Skeletal muscle tissue (tissue), 4 donors: ENCODE data around the gene PTPRQ. TPM values are rescaled to one million over a fixed set of nuclear protein-coding genes. Genes with fewer than 3 reads are reported as not detected.

Experiments used
- H3K27ac ChIP-seq: one replicate; pipeline ENCODE4 v1.7.0; 2013; ENCODE audit warnings: mild to moderate bottlenecking, low read depth, low read length, inconsistent platforms
- H3K27me3 ChIP-seq, 3 donors: one replicate each; pipeline ENCODE4 v1.7.0; 2013; ENCODE audit warnings: low read length in 3 of 3; ENCODE audit not compliant: control insufficient read depth in 3 of 3, insufficient read depth in 3 of 3
- H3K36me3 ChIP-seq, 3 donors: one replicate each; pipeline ENCODE4 v1.7.0; 2013; ENCODE audit warnings: low read length in 3 of 3; ENCODE audit not compliant: control insufficient read depth in 3 of 3, insufficient read depth in 3 of 3
- H3K4me1 ChIP-seq, 3 donors: one replicate each; pipeline ENCODE4 v1.7.0; 2013; ENCODE audit warnings: low read length in 3 of 3, mild to moderate bottlenecking in 3 of 3; ENCODE audit not compliant: control insufficient read depth in 3 of 3, insufficient read depth in 3 of 3
- H3K4me3 ChIP-seq, 3 donors: one replicate each; pipeline ENCODE4 v1.7.0; 2013; ENCODE audit warnings: low read length in 3 of 3
- H3K9ac ChIP-seq, 3 donors: one replicate each; pipeline ENCODE4 v1.7.0; 2013; ENCODE audit warnings: low read length in 3 of 3, mild to moderate bottlenecking in 3 of 3, moderate library complexity in 2 of 3, low read depth in 1 of 3
- H3K9me3 ChIP-seq, 3 donors: one replicate each; pipeline ENCODE4 v1.7.0; 2013; ENCODE audit warnings: low read length in 3 of 3; ENCODE audit not compliant: control insufficient read depth in 3 of 3
- total RNA-seq: library from RNA; depleted of rRNA; stranded (reverse); fragments of >200 nt; gene quantifications from one replicate; pipeline ENCODE4 v1.2.3, GENCODE V29; 2014
- donor health status: Osteomylitis.

PTPRQ gene
- total RNA-seq, 1 donor from 2014 or later, result 3.7 TPM

DNA sequence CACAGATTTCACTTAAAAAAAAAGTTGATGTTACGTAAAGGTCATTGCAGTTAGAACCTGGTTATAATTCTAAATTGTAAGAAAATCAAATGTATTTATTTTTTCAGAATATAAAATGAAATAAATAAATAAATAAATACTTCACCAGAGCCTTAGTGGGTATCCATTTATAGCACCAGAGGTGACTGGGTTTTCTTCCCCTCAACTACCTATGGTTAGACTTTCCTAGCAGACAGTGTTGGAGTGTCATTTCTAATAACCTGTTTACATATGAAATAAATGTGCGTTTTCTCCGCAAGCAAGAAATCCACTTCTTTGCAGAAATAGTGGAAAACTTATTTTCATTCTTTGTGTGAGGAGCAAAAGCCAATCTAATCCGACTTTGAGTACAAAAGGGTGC lies 269.4 kb downstream of the PTPRQ start:
- peak overlapping the region; percentile 56 to 70 (median 69) for H3K4me3 ChIP-seq
- peaks cover 4 to 6% (median 5%) of the 10 kb centered on the region in 3 donors for H3K36me3 ChIP-seq
- peaks cover 3 to 11% (median 4%) of the 10 kb centered on the region in 3 donors for H3K4me1 ChIP-seq
- peaks cover 0 to 10% (median 7%) of the 10 kb centered on the region in 3 donors for H3K27me3 ChIP-seq
- peak overlapping the region; percentile 69 to 86 (median 76) for H3K9ac ChIP-seq
- H3K27ac ChIP-seq, result peak overlapping the region; percentile 80
- H3K9me3 ChIP-seq, result no peaks in the 10 kb centered on the region

DNA sequence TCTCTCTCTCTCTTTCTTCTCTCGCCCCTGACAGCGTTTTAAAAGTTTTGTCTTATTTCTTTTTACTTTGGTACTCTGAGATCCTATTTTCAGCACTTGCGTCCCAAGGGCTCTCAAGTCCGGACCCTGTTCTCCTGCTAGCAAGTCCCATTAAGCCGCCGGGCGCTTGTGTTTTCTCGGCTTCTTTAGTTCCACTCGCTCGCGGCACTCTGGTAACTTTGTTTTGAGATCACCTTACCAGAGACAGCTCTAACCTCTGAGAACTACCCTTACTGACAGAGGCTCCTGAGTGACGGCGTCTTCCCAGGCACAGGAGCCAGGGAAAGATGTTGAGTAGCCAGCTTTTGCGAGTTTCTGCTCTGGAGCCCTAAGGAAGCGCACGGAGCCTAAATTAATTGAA lies 270.0 kb downstream of the PTPRQ start:
- peaks cover 0 to under 1% (median 0%) of the 10 kb centered on the region in 3 donors for H3K36me3 ChIP-seq
- peaks cover 0 to 10% (median 5%) of the 10 kb centered on the region in 3 donors for H3K27me3 ChIP-seq
- peak overlapping the region; percentile 69 to 86 (median 76) for H3K9ac ChIP-seq
- no peaks in the 10 kb centered on the region for H3K9me3 ChIP-seq
- H3K27ac ChIP-seq, result peak overlapping the region; percentile 80
- peak overlapping the region; percentile 56 to 70 (median 69) for H3K4me3 ChIP-seq
- peaks cover 3 to 11% (median 4%) of the 10 kb centered on the region in 3 donors for H3K4me1 ChIP-seq

- H3K27me3 ChIP-seq, result peaks cover 0 to 10% (median 5%) of the 10 kb centered on the region in 3 donors
- peaks cover 3 to 11% (median 4%) of the 10 kb centered on the region in 3 donors for H3K4me1 ChIP-seq
- peak overlapping the region; percentile 69 to 86 (median 76) for H3K9ac ChIP-seq
- peak overlapping the region in 1 of 3 donors; percentile 69 for H3K4me3 ChIP-seq
- H3K36me3 ChIP-seq, result no peaks in the 10 kb centered on the region
- no peaks in the 10 kb centered on the region for H3K9me3 ChIP-seq
- peak overlapping the region; percentile 80 for H3K27ac ChIP-seq
Measured at GRCh38 chr12:80714846-80715245, 270.8 kb downstream of the PTPRQ start.

DNA sequence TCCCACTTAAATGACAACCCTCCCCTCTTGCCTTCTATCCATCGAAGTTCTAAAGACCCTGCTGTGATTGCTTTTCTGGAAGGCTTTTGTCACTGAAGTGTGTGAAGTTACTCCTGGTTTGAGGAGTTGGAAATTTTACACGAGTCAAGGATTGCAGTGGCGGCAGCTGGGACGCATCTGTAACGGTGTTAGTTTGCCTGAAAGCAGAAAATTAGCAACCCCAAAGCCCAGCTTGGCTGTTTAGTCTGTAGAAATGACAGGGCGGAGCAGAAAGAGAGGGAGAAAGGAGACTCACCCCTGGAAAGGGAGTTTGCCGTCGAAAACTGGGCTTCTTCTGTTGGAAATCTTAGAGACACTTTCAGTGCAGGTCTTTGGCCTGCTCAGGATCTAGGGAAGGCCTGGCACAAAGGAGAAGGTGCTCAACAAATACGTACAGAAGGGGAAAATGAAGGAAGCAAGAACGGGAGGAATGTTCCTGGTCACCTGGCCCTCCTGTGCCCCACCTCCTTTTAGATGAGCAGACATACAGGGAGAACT lies 271.7 kb downstream of the PTPRQ start:
- Histone ChIP-seq H3K27ac (no peak overlapping the region), H3K9ac (no peak overlapping the region)

DNA sequence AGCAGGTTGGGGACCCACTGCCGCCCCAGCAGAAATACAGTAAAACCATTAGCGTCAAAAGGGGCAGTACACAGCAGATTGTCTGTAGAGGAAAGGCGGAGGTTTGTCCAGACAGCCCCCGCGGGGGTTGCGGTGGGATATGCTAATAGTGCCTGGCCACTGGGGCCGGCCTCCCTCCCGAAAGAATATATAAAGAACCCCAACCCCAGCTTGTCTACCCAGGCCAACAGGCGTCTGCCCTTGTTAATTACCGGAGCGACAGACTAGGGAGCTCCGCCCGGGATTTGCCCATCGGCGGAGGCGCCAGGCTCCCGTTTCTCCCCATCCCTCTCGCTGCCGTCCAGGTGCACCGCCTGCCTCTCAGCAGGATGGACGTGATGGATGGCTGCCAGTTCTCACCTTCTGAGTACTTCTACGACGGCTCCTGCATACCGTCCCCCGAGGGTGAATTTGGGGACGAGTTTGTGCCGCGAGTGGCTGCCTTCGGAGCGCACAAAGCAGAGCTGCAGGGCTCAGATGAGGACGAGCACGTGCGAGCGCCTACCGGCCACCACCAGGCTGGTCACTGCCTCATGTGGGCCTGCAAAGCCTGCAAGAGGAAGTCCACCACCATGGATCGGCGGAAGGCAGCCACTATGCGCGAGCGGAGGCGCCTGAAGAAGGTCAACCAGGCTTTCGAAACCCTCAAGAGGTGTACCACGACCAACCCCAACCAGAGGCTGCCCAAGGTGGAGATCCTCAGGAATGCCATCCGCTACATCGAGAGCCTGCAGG lies 272.8 kb downstream of the PTPRQ start, which contains the start of gene MYF5:
MYF5 (plus strand) TSS at position 217 of the 774 bp plus-strand sequence; CDS start at position 369, 152 bp downstream.
- no peaks in the 10 kb centered on the region for H3K9me3 ChIP-seq
- peaks cover 0 to 4% (median 0%) of the 10 kb centered on the region in 3 donors for H3K4me1 ChIP-seq
- H3K4me3 ChIP-seq, result peak within 1 kb of the TSS in 1 of 3 donors; percentile 40
- no peak within 1 kb of the TSS for H3K27ac ChIP-seq
- no peaks in the 10 kb centered on the region for H3K36me3 ChIP-seq
- peaks cover 0 to 10% (median 5%) of the 10 kb centered on the region in 3 donors for H3K27me3 ChIP-seq
- no peak within 1 kb of the TSS for H3K9ac ChIP-seq

More for the DNA sequence above, 271.7 kb downstream of the PTPRQ start:
- peaks cover 3 to 11% (median 4%) of the 10 kb centered on the region in 3 donors for H3K4me1 ChIP-seq
- no peaks in the 10 kb centered on the region for H3K9me3 ChIP-seq
- no peaks in the 10 kb centered on the region for H3K36me3 ChIP-seq
- H3K27me3 ChIP-seq, result peaks cover 0 to 10% (median 5%) of the 10 kb centered on the region in 3 donors
- peak overlapping the region in 1 of 3 donors; percentile 40 for H3K4me3 ChIP-seq

DNA sequence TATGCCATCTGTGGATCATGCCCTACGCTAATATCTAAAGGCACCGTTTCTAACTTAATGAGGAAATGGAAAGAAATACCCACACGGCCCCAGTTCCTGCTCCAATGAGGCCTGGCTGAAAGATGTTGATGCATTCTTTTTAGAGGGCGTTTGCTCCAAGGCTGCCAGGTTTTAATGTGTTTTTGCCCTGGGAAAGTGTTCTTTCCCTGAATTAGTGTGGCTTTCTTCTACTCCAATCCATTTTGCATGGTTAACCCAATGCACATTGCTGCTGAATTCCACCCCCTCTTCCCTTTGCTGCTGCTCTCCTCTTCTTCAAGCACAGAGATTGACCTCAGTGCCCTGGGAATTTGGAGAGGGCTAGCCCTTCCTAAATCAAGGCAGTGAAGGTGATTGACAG lies 273.8 kb downstream of the PTPRQ start:
- Histone ChIP-seq H3K9me3 (no peaks in the 10 kb centered on the region), H3K4me1 (peaks cover 0 to under 1% (median 0%) of the 10 kb centered on the region in 3 donors), H3K9ac (no peak overlapping the region), H3K27me3 (peaks cover 0 to 10% (median 5%) of the 10 kb centered on the region in 3 donors), H3K4me3 (no peak overlapping the region), H3K27ac (no peak overlapping the region), H3K36me3 (no peaks in the 10 kb centered on the region)

DNA sequence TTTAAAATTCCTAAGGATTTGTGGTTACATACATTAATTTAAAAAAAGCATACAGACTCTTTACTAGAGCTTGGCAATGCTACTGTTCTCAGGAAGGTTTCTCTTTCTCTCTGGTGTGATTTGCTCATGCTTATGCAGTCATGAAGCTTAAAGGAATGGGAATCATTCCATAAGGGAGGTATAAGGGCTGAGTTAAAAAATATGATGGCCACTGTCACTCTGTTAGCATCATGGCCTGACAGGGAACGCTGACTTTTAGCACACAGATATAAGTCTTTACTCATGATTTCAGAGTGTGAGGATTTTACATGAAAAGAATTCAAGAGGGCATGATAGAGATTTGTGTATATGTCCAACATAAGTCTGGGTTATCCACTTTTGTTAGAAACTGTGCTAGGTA lies 276.5 kb downstream of the PTPRQ start:
- no peak overlapping the region for H3K9ac ChIP-seq

DNA sequence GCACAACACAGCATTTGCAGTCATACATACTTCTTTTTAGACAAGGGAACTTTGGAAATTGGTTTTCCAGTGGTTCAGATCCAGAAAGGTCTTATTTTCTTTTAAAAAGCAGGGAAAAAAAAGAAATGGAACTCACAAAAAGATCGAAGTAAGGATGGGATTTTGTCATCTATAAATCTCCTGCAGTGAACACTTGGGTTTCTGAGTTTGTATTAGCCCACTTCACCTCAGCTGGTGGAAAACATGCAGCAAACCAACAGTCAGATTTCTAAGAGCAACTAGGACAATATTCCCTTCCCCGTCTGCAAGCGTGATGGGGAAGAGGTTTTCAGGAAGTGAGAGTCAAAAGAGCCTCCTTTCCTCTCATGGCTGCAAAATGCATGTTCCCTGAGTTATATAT lies 277.3 kb downstream of the PTPRQ start:
- Histone ChIP-seq H3K36me3 (no peaks in the 10 kb centered on the region), H3K4me3 (no peak overlapping the region), H3K9ac (no peak overlapping the region), H3K9me3 (no peaks in the 10 kb centered on the region), H3K4me1 (no peaks in the 10 kb centered on the region), H3K27me3 (peaks cover 0 to 6% (median 5%) of the 10 kb centered on the region in 3 donors), H3K27ac (no peak overlapping the region)

More for the DNA sequence above, 276.5 kb downstream of the PTPRQ start:
- no peaks in the 10 kb centered on the region for H3K4me1 ChIP-seq
- no peak overlapping the region for H3K4me3 ChIP-seq
- no peaks in the 10 kb centered on the region for H3K36me3 ChIP-seq
- no peaks in the 10 kb centered on the region for H3K9me3 ChIP-seq
- no peak overlapping the region for H3K27ac ChIP-seq
- H3K27me3 ChIP-seq, result peaks cover 0 to 10% (median 5%) of the 10 kb centered on the region in 3 donors
